ENCODE measurements around the gene TAP1.

- TF ChIP-seq ZSCAN18 (CRISPR knock-in tag; IDR thresholded peaks at IDR 0.05) (no peak), CREM (CRISPR knock-in tag; IDR thresholded peaks at IDR 0.05) (no peak), USF2 (CRISPR knock-in tag; IDR thresholded peaks at IDR 0.05) (no peak), TCF7 (CRISPR knock-in tag; IDR thresholded peaks at IDR 0.05; ENCODE audit: low read depth) (no peak), CTCF (IDR thresholded peaks at IDR 0.05) (no peak), STAT6 (CRISPR knock-in tag; conservative IDR thresholded peaks at IDR 0.05; ENCODE audit: low read depth) (no peak), CREB1 (CRISPR knock-in tag; IDR thresholded peaks at IDR 0.05) (no peak), ESRRA (CRISPR knock-in tag; IDR thresholded peaks at IDR 0.05; ENCODE audit: borderline replicate concordance) (no peak), SP1 (CRISPR knock-in tag; conservative IDR thresholded peaks at IDR 0.05) (no peak), USF1 (CRISPR knock-in tag; IDR thresholded peaks at IDR 0.05) (no peak), ZMAT4 (CRISPR knock-in tag; IDR thresholded peaks at IDR 0.05) (no peak), HMGXB4 (CRISPR knock-in tag; IDR thresholded peaks at IDR 0.05) (no peak), ZNF416 (CRISPR knock-in tag; IDR thresholded peaks at IDR 0.05) (no peak)
These were observed 37.5 kb downstream of the TAP1 start for GRCh38 chr6:32815996-32816395.
